GM18511 (cell line): Measurements from ENCODE around the gene PSMC3IP.
"Not testable (repeated sequence)": the region's sequence is repeated elsewhere in the genome, so short reads cannot be mapped to it uniquely, and the experiment has no call there.

Experiments used
- ATAC-seq: cut with Tn5 transposase; IDR thresholded peaks from one replicate; pipeline ENCODE4 v1.9.1; 2021; ENCODE audit warnings: mild to moderate bottlenecking, moderate library complexity; ENCODE audit not compliant: unreplicated experiment

Gene PSMC3IP

GRCh38 chr17:42577532-42578281, at the start of gene PSMC3IP:
TSS of gene PSMC3IP (minus strand) at chr17:42577729. CDS start at chr17:42577686, 43 bp downstream.
- peak; percentile 72 for ATAC-seq

GRCh38 chr17:42623732-42624596, 46.4 kb upstream of the PSMC3IP start:
- ATAC-seq = no peak

- no peak for ATAC-seq
Measured at GRCh38 chr17:42623271-42623670, 45.7 kb upstream of the PSMC3IP start.

GRCh38 chr17:42621987-42622386, 44.5 kb upstream of the PSMC3IP start:
- ATAC-seq = not testable (repeated sequence)

GRCh38 chr17:42618442-42619150, 41.1 kb upstream of the PSMC3IP start:
- peak; percentile 82 for ATAC-seq

GRCh38 chr17:42617956-42618431, 40.5 kb upstream of the PSMC3IP start:
- peak; percentile 29 for ATAC-seq

GRCh38 chr17:42613699-42614295, 36.3 kb upstream of the PSMC3IP start:
- no peak for ATAC-seq

GRCh38 chr17:42612013-42612412, 34.5 kb upstream of the PSMC3IP start:
- no peak for ATAC-seq

- not testable (repeated sequence) for ATAC-seq
Measured at GRCh38 chr17:42609814-42610801, 32.6 kb upstream of the PSMC3IP start.

- peak; percentile 77 for ATAC-seq
Measured at GRCh38 chr17:42609182-42609813, 31.8 kb upstream of the PSMC3IP start, which contains the start of the genes RETREG3 and TUBG1. TSS of gene RETREG3 (minus strand) at chr17:42609374. CDS start at chr17:42609324, 50 bp downstream. TSS of gene TUBG1 (plus strand) at chr17:42609683. CDS start at chr17:42609738, 55 bp downstream.

GRCh38 chr17:42608305-42609181, 31.0 kb upstream of the PSMC3IP start:
- peak; percentile 50 for ATAC-seq

- no peak for ATAC-seq
Measured at GRCh38 chr17:42607769-42608168, 30.2 kb upstream of the PSMC3IP start.

GRCh38 chr17:42603318-42603717, 25.8 kb upstream of the PSMC3IP start:
- no peak for ATAC-seq

GRCh38 chr17:42598905-42599304, 21.4 kb upstream of the PSMC3IP start:
- no peak for ATAC-seq

- ATAC-seq = no peak
Measured at GRCh38 chr17:42596386-42596785, 18.9 kb upstream of the PSMC3IP start.

- ATAC-seq = no peak
Measured at GRCh38 chr17:42591411-42591810, 13.9 kb upstream of the PSMC3IP start.

- no peak for ATAC-seq
Measured at GRCh38 chr17:42590886-42591285, 13.4 kb upstream of the PSMC3IP start.
